DOHH2 (cell line): Measurements from ENCODE around the gene FCN1.

Experiments
- EZH2phosphoT487 ChIP-seq: fragments of 200-600 bp; sonication (generic); IDR thresholded peaks from 2 replicates; pipeline ENCODE4 v1.6.1; 2017; ENCODE audit warnings: borderline replicate concordance, mild to moderate bottlenecking, antibody characterized with exemption, low read length, moderate library complexity, mixed read lengths
- TF ChIP-seq, protein P1 (sequence below): fragments of 200-600 bp; sonication (generic); IDR thresholded peaks from one replicate; pipeline ENCODE4 v1.5.1; 2014; ENCODE audit warnings: antibody characterized with exemption, mild to moderate bottlenecking, low read depth, low read length; ENCODE audit not compliant: poor library complexity, severe bottlenecking

DNA sequence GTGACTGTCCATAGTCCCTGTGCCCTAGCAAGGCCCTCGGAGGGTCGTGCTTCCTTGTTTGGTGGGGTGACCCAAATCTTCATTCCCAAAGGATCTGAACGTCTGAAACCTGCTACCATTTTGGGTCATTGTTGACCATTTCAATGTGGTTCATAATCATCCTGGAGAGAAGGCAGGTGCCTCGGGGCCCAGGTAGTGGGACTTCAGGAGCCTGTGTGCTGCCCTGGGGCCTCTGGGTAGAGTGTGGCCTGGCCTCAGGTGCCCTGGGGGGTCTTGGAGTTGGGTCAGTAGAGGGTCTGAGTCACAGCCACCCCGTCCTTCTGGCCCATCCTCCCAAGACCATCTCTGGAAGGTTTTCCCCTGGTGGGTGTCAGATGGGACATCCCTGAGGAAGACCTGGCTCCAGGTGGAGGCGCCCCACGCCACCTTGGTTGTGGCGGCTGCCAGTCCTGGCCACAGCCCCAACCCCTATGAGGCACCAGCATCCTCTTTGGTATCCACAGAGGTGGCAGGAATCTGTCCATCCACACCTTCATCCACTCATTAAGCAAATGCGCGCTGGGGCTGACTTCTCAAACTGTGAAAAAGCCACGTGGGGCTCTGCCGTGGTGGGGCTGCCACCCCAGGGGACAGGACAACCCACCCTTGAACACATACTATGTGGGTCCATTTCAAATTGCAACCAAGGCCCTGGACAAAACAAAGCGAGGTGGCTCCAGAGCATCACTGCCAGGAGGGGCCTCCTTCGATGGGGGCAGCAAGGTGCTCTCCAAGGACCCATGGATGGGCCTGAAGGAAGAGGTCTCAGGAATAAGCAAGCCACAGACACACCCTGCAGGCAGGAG lies 41.6 kb upstream of the FCN1 start:
- TF ChIP-seq, protein P1, sequence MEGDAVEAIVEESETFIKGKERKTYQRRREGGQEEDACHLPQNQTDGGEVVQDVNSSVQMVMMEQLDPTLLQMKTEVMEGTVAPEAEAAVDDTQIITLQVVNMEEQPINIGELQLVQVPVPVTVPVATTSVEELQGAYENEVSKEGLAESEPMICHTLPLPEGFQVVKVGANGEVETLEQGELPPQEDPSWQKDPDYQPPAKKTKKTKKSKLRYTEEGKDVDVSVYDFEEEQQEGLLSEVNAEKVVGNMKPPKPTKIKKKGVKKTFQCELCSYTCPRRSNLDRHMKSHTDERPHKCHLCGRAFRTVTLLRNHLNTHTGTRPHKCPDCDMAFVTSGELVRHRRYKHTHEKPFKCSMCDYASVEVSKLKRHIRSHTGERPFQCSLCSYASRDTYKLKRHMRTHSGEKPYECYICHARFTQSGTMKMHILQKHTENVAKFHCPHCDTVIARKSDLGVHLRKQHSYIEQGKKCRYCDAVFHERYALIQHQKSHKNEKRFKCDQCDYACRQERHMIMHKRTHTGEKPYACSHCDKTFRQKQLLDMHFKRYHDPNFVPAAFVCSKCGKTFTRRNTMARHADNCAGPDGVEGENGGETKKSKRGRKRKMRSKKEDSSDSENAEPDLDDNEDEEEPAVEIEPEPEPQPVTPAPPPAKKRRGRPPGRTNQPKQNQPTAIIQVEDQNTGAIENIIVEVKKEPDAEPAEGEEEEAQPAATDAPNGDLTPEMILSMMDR = no peak
- no peak for TF ChIP-seq EZH2phosphoT487
